Stimulated activated CD8-positive, alpha-beta memory T cell treated with anti-CD3 and anti-CD28 coated beads, Interleukin-7, amount 100 ng/mL, for 1 hour (primary cell): ENCODE data around the gene SLC25A21.
"Not testable (repeated sequence)": the region's sequence is repeated elsewhere in the genome, so short reads cannot be mapped to it uniquely, and the experiment has no call there.

ENCODE experiments used
- DNase-seq, 2 donors: peaks; one replicate each; pipeline ENCODE4 v3.0.0-alpha.2; 2020; ENCODE audit warnings: low read depth in 2 of 2

The SLC25A21 gene

DNA sequence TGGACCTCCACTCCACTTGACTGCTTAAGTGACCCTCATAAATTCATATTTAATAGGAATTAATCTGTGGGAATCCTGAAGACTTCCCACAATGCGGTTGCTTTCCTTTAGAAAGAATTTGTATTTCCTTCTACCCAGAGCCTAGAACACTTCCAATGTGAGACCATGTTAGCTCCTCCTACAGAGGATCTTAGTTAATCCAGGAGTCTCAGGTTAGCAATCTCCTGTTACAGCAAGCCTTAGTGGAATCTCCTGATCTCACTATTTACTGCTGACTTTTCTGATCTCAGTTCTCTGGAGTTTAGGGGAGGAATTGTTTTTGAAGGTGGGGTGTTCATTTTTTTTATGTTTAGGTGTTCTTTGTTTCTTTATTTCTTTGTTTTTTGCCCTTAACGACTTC is 186.0 kb downstream of the SLC25A21 start:
- DNase-seq: no peak

DNA sequence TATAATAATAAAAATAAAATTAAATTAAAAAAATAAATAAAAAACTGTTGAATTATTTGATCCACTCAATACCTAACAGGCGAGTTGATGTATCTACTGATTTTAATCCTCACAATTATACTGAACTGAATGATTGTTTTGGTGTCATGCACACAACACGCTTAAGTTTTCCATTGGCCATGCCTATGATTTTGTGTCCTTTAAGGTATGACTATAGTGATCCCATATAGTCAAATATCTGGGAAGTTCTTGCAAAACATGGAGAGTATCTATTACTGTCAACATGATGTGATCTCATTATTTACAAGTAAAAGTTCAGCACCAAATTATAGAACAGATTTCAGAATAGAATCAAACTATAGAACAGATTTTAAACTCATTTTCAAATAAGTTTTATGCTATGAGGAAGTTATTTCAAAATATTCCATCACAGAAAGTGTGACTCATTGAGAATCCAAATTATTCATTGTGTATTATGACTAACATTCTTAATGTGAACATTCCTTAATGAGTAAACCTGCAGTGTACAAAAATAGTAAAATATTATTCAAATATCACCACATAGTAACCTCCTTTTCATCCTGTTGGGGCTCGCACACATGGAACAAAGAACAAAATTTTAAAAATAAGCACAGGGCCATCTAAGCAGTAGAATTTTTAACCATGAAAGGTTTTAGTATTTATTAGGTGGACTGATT is 190.4 kb downstream of the SLC25A21 start:
- DNase-seq: no peak

DNA sequence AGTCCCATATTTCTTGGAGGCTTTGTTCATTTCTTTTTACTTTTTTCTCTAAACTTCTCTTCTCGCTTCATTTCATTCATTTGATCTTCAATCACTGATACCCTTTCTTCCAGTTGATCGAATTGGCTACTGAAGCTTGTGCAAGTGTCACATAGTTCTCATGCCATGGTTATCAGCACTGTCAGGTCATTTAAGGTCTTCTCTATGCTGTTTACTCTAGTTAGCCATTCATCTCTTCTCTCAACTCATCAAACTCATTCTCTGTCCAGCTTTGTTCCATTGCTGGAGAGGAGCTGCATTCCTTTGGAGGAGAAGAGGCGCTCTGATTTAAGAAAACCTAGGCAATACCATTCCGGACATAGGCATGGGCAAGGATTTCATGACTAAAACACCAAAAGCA is 192.0 kb downstream of the SLC25A21 start:
- not testable (repeated sequence) for DNase-seq

DNA sequence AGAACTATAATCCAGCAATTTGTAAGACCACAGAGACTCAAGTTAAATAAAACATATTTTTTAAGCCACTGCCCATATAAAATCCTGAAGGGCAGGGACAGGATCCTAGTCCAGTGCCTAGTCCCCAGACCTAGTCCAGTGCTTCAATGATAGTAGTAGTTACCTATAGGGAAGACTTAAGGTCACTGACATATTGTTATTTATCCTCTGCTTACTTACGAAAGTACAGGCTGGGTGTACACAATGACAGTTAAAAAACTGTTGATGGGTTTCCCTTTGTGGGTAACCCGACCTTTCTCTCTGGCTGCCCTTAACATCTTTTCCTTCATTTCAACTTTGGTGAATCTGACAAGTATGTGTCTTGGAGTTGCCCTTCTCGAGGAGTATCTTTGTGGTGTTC is 192.5 kb downstream of the SLC25A21 start:
- no peak for DNase-seq

DNA sequence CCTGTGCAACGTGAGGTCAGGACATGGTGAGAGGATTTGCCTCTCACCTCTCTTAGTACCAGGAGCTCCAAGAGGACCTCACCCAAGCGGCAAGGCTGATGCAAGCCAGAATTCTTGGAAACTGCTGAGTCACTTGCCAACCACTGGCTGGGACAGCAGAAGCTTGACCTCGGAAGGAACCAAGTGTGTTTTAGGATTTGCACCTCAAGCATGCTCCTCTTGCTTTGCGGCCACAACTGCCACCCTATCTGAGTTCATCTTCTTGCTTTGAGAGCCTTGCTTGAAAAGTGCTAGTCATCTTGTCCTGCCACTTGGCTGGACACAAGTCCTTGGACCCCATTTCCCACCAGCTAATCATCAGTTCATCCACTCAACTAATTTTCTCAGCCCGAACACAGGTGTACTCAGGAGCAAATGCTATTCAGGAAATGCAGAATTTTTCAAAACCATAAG is 195.8 kb downstream of the SLC25A21 start:
- DNase-seq: no peak

DNA sequence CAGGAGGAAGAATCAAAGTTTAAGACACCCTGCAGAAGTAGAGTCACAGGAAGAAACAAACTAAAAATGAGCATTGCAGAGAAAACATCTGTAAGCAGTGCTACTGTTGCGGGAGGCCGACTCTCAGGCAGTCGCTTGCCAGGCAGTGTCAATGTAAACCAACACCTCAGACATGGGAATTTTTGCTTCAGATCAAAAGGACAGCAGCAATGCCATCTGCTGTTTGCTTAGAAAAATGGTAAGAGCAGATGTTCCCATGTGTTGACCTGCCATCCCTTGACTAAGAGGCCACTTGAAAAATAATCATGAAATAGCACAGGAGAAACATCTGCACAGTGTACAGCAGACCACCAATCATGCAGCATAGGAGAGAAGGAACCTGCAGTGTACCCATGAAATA is 196.6 kb downstream of the SLC25A21 start:
- DNase-seq: no peak

DNA sequence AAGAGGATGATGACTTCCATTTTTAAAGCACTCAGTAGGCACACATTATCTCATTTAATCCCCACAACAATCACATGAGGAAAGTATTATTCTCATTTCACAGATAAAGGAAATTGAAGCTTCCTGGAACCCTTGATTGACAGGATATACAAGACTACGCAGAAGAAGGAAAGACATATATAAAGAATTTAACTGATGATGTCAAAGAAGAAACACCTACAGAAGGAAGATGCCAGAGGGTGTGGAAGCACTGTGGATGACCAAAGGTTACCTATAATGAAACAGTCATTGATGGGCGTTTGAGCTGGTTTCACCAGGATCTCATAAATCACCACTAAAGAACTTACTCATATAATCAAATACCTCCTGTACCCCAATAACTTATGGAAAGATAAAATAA is 197.4 kb downstream of the SLC25A21 start:
- DNase-seq: no peak

DNA sequence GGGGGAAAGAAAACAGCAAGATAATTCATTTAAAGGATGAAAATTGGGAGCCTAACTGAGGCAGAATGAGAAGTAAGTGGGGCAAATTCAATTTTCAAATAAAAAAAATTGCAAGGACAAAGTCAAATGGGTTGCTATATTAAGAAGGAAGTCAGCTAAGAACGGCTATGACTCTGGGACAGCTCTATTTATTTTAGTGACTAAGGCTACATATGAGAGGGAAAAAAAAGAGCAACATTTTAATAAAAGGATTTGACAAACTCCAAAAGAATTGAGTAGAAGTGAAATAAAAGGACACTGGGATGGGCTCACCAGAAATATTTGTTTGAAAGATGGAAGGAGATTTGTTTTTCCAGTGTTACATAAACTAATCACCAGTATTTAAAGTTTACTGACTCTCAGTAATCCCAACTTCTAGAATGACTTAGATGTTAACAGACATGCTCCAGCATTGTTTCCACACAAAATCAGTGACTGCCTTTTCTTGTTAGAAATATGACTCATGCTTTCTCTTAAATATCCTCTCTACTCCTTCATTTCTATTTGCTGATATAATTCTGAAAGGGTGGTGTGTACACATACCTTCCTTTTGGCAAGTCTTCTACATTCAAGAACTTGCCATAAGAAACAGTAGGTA is 198.5 kb downstream of the SLC25A21 start:
- DNase-seq: no peak

DNA sequence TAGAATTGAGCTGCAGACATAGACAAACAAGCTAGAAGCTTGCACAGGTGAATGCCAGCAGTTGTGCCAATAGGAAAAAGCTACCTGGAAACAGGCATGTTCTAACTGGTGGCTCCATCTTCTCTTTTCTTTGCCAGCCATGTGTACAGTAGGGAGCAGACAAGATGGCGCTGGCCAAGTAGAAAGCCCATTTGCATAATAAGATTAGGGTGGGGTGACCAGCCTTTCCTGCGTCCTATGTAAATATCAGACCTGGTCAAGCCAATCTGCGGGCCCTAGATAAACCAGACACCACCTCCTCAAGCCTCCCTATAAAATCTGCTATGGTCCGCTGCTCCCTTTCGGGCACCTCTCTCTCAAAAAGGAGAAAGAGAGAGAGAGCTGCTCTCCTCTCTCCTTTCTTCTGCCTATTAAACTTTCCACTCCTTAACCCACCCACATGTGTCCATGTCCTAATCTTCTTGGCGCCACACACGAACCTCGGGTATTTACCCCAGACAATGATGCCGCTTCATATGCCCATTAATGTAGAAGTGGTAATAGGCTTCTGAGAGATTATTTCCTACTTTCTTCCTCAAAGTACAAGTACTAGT is 201.0 kb downstream of the SLC25A21 start:
- DNase-seq: no peak

DNA sequence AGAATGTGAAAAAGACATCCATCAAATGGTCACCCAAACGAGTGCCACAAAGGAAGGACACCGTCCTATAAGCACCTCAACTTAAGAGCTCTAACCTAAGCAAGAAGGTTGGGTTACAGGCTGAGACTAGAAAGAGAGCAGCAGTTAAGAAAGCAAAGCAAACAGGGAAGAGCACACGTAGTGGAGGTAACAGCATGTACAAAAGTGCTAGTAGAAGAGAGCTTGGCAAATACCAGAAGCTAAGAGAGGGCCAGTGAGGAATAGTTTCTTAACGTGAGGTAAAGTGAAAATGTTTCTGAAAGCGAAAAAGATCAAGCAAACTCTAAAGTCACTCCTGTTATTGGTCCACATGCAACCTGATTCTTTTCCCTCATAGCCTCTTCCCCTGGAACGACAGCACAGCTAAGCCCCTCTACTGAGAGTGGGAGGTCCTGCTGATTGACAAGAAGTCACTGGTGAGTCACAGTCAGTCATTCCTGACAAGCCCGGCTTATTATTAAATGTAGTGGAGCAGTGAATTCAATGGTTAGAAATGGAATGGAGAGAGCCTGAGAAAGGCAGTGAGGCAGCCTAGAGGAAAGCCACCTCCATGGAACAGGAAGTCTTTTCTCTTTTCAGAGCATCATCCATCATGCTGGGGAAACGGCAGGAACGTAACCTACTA is 204.4 kb downstream of the SLC25A21 start:
- no peak for DNase-seq

DNA sequence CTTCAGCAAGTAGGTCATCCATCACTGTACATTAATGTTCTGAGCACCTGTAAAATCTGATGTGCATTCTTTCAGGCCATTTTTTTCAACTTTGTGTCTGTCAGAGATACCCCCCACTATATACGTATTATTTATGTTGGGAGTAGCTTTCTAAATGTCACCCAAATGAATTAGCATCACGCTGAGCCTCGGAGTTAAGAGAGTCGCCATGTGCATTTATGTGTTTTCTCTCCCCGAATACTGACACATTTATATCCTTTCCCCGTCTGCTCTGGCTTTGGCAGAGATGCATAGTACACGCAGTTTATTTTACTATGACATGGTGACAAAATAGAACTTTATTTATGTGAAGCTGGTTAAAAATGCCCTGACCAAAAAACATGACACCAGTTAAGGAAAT is 216.4 kb downstream of the SLC25A21 start:
- DNase-seq: no peak

DNA sequence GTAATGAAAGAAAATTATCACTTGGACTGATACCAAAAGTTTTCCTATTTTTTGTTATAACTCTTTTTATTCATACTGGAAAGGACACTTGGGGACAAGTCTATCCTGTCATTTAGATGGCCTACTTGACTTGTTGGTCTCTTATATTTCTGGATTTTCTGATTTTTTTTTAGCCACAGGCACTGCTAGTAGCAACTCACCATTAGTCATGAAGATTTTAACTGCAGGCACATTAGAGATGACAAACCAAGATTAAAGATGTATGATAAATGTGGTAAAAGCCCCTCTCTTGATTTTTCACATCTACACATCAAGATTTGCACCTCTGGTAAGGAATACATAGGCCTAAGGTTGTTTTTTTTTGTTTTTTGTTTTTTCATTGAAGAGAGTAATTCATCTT is 217.0 kb downstream of the SLC25A21 start:
- no peak for DNase-seq

DNA sequence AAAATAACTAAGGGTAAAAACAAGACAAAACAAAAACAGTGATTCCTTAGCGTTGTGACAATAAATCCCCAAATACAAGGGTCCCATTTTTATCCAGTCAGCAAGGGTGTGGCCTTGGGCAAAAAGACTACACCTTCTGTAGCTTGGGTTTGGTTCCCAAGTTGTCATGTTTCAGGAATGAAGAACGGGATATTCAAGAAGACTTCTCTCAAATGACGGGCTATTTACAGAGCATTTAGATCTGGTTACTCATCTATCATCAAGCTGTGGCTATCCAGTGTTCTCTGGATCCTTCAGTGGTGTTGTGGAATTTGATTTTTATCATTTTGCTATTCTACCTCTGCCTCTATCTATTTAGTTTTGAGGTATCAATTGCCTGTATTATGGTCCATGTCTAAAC is 219.7 kb downstream of the SLC25A21 start:
- DNase-seq: no peak

DNA sequence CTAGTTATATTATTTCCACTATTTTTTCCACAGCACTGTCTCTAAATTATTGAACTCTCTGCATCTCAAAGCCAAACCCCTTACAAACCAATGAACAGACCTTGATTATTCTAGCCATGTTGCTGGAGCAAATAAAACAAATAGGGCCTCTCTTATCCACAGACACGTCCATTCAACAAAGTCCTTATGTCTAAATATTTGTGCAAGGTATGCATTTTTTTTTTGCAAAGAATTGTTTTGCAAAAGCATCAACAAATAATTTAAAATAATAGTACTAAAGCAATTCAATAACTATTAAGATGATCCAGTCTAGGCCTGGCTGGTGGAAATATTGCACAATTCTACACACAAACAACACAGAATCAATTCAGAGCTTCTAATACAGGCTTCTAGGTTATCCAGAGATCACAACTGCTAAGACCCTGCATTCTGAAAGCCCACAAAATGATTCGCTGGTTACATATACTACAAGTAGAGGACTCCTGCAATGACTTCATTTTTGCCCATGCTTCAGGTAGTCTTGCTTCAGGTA is 221.0 kb downstream of the SLC25A21 start:
- no peak for DNase-seq

DNA sequence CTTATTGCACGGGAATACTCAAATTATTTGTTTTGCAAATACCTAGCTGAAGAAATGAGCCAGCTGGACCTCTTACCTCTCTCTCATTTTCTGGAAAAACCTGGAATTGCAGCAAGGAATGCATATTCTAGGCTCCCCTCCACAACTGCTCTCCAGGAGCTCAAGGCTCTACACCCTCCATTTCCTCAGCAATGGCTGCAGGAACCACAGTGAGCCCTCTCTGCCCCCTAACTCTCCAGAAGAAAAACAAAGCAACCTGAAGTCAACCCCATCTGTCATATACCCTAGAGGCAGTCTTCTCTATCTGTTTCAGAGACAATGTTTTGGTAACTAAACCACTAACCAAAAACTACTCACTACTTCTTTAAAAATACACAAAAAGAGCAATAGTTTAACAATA is 221.6 kb downstream of the SLC25A21 start:
- DNase-seq: no peak

DNA sequence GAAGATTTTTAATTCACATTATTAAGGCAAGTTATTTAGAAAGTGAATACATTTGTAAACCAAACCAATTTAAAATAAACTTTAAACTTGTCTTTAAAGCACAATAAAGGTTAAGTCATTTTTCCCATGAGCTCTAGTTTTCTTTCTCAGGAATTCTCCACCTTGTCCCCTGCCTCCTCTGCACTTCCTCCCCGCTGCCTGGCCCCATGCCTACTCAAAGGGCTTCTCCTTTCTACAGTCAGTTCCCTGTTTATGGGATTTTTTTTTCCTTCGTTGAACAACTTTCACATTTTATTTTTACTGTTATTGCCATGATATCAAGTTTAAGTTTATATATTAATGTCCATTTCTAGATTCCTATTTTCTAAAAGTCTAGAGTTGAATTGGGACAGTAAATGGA is 223.0 kb downstream of the SLC25A21 start:
- DNase-seq: no peak

DNA sequence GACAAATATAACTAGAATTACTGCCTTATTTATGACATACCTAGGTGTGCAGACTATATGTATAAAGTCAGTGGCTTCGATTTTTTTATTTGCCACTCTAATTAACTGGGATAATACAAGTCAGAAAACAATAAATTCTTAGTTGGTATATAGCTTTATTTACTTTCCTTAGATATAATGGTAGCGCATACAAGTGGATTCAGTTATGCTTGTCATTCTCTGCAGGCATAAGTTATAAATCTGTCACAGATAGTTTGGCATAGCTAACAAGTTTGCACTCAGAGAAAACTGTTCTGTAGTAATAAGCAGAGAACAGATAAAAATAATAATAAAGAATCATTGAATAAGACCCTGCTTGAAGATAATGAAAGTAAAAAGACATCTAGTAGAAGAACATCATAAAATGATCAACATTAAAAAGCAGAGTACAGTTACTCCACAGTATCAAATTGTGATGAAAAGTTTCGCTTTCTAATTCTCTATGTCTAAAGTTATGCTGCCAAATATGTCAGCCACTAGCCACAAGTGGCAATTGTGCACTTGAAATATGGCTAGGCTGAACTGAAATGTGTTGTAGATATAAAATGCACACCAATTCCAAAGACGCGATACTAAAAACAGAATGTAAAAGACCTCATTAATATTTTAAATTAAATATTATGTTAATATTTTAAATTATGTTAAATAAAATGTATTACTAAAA is 224.1 kb downstream of the SLC25A21 start:
- no peak for DNase-seq

DNA sequence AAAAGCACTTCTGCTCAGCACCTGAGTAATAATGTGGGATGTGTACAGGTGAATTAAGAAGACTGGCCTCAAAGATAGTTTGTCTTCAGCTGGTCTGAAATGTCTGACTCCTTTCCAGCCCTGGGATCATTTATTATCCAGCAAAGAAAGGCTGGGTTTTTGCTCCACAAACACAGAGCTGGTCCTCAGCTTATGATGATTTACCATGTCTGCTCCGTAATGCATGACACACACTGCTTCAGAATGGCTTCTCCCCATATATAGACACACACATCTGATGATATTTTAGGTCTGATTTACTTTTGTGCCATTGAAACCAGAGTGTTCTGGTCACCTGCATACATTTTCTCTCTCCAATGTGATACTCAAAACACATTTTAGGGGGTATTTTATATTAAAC is 225.0 kb downstream of the SLC25A21 start:
- DNase-seq: no peak

DNA sequence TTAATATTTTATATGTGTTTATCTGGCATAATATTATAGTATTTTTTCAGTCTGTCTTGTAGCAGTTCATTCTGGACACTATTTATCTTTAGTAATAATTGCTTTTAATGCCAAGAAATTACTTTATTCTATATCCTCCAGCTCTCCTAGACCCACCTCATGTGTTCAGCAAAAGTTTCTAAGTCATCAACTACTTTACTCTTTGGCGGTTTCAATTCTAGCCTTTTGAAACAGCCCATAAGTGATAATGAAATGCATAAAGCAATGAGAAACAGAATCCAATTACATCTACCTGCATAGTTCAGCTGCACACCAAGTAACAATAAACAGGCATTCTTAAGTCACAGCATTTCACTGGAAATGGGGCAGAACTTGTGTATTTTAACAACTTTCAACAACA is 225.5 kb downstream of the SLC25A21 start:
- DNase-seq: no peak

DNA sequence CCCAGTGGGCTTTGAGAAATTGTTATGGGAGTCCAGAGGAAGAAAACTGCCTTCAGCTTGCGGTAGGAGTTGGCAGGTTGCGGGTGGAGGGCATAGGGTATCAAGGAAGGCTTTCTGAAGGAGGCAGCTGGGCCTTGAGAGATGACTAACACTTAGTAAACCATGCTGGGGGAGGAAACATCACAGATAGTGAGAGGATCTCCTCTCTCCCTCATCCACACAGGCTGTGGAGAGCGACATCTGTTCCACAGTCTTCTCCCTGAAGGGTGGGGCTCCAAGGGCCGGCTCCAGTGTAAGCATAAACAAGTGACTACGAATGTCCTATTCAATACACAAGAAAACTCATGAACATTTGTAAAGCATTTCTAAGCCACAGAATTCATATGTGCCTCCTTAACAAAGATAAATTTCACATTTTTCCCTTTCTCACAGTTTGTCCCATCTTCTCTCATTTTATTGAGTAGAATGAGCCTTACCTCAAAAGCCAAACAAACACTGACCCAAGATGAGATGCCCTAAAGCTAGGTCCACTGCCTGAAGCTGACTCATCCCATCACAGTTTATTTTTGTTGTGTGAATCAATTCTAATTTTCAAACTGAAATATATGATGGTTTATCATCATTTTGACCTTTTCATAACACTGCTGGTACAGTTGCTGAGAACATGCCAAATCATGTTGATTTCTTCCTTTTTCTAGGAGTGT is 227.9 kb downstream of the SLC25A21 start:
- no peak for DNase-seq

DNA sequence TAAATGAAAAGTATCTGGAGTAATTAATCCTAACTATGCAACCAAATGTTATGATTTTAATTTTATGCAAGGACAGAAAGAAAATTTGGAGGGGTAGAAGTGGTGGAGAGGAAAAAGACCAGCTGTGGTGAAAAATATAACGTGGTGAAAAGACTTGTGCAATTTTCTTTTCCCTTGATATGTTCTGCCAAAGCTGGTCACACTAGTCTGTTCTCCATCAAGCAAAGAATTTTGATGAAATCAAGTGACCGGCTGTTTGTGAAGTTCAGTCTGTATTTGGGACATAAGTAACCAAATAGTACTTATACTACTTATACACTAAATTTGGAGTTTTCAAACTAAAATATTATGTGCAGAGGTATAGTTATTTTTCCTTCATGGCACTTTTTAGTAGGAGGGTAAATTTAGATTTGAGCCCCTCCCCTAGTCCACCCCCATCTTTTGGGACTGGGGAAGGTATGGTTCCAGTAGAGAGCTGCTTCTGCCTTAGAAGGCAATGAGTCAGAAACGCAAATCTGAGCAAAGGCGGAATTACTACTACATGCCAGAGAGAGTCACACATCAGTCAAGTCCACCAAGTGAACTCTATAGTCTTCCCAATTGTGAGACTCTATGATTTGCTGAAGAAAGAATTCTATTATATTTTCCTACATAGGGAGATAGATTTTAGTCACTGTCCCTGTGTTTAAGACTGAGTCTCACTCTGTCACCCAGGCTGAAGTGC is 229.7 kb downstream of the SLC25A21 start:
- DNase-seq: no peak
